GM21390 (cell line): Measurements from ENCODE around the gene PSPN.

Source experiments
- ATAC-seq: cut with Tn5 transposase; IDR thresholded peaks from one replicate; pipeline ENCODE4 v1.9.1; 2021; ENCODE audit not compliant: unreplicated experiment

Gene PSPN

GRCh38 chr19:6333439-6333838 is 42.3 kb downstream of the PSPN start, which contains the start of gene ACER1:
Gene ACER1, minus strand, starts transcription at chr19:6333612. Its CDS starts 61 bp downstream, at chr19:6333551.
- no peak for ATAC-seq

GRCh38 chr19:6326815-6327214 is 48.9 kb downstream of the PSPN start:
- no peak for ATAC-seq

- ATAC-seq, result no peak
Measured at GRCh38 chr19:6325614-6326013, 50.1 kb downstream of the PSPN start.
